Small intestine (tissue), 7 donors: ENCODE data around the gene GDI2. TPM values are rescaled to one million over a fixed set of nuclear protein-coding genes. Genes with fewer than 3 reads are reported as not detected.

Experiments used
- DNase-seq, 2 donors: peaks; one replicate each; pipeline versions ENCODE4 v3.0.0 to v3.0.0-alpha.2; 2013
- FAIRE-seq: peaks from 2 replicates; lab custom pipeline; 2012; peaks lifted over from hg19 to GRCh38; lab: Jason Lieb, UNC
- H3K27ac ChIP-seq, 3 donors: one replicate each; pipeline ENCODE4 v1.5.1; 2013; ENCODE audit warnings: low read length in 2 of 3, mild to moderate bottlenecking in 2 of 3, control low read depth in 1 of 3, inconsistent platforms in 1 of 3, low read depth in 1 of 3, moderate library complexity in 1 of 3
- H3K27me3 ChIP-seq, 3 donors: one replicate each; pipeline ENCODE4 v1.6.1; 2013; ENCODE audit warnings: low read length in 3 of 3, inconsistent platforms in 1 of 3; ENCODE audit not compliant: control insufficient read depth in 3 of 3, insufficient read depth in 3 of 3
- H3K36me3 ChIP-seq, 3 donors: one replicate each; pipeline ENCODE4 v1.6.1; 2013; ENCODE audit warnings: low read length in 3 of 3, inconsistent platforms in 1 of 3, low read depth in 1 of 3, mild to moderate bottlenecking in 1 of 3, moderate library complexity in 1 of 3; ENCODE audit not compliant: control insufficient read depth in 3 of 3, insufficient read depth in 2 of 3
- H3K4me1 ChIP-seq, 3 donors: one replicate each; pipeline ENCODE4 v1.6.1; 2013; ENCODE audit warnings: low read length in 2 of 3, inconsistent platforms in 1 of 3, low read depth in 1 of 3, mild to moderate bottlenecking in 1 of 3, moderate library complexity in 1 of 3; ENCODE audit not compliant: control insufficient read depth in 3 of 3, insufficient read depth in 2 of 3
- H3K4me3 ChIP-seq, 3 donors: one replicate each; pipeline ENCODE4 v1.5.1; 2013; ENCODE audit warnings: low read length in 3 of 3, control low read depth in 1 of 3, inconsistent platforms in 1 of 3, low read depth in 1 of 3, mild to moderate bottlenecking in 1 of 3, moderate library complexity in 1 of 3
- H3K9me3 ChIP-seq, 2 donors: one replicate each; pipeline ENCODE4 v1.6.1; 2013; ENCODE audit warnings: low read depth in 1 of 2, low read length in 1 of 2; ENCODE audit not compliant: control insufficient read depth in 2 of 2, insufficient read depth in 1 of 2
- WGBS, 3 donors: extraction: QIAGEN DNeasy Blood & Tissue Kit; methylation state at CpG; one replicate each; pipeline ENCODE4 v1.1.7; 2013; 5-methylcytosine and 5-hydroxymethylcytosine counted together
- polyA plus RNA-seq, 4 donors: library from polyadenylated mRNA; stranded (reverse) in 3 of 4; unstranded in 1 of 4; fragments of 200-250 nt in 3 of 4; fragments of 120-200 nt in 1 of 4; gene quantifications; one replicate each; pipeline versions ENCODE4 v1.2.1 to v1.2.3, GENCODE V29; 2013
- donor health status: healthy with polysubstance abuse.
- donor health status: control.
- donor health status: control.
- donor health status: Bipolar disorder and iron deficiency.
- donor health status: healthy.

Gene GDI2
- polyA plus RNA-seq, 4 donors: 226 to 322 (median 241) TPM

DNA sequence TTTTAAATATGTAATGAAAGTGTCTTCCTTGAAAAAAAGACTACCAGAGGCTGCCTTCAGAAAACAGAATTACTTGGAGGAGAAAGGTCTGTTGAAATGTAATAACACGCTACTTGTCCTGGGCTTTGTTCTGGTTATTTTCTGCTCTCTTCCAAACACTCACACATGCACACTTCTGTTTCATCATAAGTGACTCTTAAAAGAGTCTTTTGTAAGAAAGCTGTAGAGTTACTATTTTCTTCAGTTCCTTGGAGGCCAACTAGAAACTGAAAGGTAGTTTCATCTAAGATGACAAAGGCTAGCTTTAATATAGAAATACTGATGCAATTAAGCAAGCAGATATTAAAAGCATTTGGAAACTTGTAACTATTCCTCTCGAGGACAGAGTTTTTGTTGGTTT lies 89.5 kb downstream of the GDI2 start:
- H3K27ac ChIP-seq: no peak overlapping the region
- no peaks in the 10 kb centered on the region for H3K9me3 ChIP-seq
- H3K36me3 ChIP-seq: peaks cover 4 to 23% (median 5%) of the 10 kb centered on the region in 3 donors
- no peak overlapping the region for H3K4me3 ChIP-seq
- FAIRE-seq (no peak), DNase-seq (no peak)
- no peaks in the 10 kb centered on the region for H3K4me1 ChIP-seq
- no peaks in the 10 kb centered on the region for H3K27me3 ChIP-seq
- 81 to 91% (median 83%) methylated on average over 2 of the region's 2 CpGs for WGBS, 3 donors

DNA sequence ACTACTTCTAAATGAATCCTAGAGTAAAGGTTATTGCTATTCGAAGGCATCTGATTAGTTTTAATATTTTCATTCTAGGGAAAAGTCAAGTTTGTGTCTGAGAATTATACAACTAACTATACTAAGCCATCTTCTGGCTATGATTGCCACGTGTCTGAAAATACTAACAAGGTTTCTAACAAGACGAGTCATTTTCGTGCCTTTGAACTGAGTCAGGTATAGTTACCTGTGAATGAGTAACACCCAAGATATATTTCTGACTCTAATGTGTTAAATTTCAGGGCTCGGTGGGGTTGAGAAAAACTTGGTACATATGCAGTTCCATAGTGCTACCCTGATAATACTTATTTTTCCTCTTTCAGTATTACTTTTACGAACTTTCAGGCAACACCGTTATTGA lies 93.1 kb downstream of the GDI2 start:
- Histone ChIP-seq H3K9me3 (no peaks in the 10 kb centered on the region), H3K4me1 (no peaks in the 10 kb centered on the region), H3K27me3 (no peaks in the 10 kb centered on the region), H3K4me3 (no peak overlapping the region), H3K27ac (no peak overlapping the region), H3K36me3 (peaks cover 0 to 11% (median 1%) of the 10 kb centered on the region in 3 donors)
- no peak for FAIRE-seq
- no peak for DNase-seq
- WGBS, 3 donors: 93 to 96% (median 94%) methylated on average over 7 of the region's 7 CpGs

DNA sequence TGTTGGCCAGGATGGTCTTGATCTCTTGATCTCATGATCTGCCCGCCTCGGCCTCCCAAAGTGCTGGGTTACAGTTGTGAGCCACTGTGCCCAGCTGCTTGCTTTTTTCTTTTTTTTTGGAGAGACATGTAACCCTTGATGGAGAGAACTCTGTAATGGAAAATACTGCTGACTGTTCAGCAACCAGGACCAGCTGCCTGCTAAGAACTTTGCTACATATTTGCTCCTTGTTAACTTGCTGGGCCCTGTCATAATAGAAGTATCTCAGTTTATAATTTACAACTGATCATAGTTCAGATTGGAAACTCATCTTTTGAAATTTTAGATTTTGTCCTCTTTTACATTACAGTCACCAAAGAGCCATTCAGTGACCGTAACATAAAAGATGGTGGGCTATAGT lies 93.7 kb downstream of the GDI2 start:
- DNase-seq (no peak), FAIRE-seq (no peak)
- Histone ChIP-seq H3K4me1 (no peaks in the 10 kb centered on the region), H3K27me3 (no peaks in the 10 kb centered on the region), H3K4me3 (no peak overlapping the region), H3K27ac (no peak overlapping the region), H3K36me3 (peaks cover 0 to 9% (median 1%) of the 10 kb centered on the region in 3 donors), H3K9me3 (no peaks in the 10 kb centered on the region)
- 87 to 97% (median 89%) methylated on average over 3 of the region's 3 CpGs for WGBS, 3 donors

Other genes with a start within 250 kb of the GDI2 start
- gene ASB13, start 146.8 kb downstream of the GDI2 start, polyA plus RNA-seq: 100 to 1,000 TPM in 2 of 4 donors, 10 to 100 TPM in 2; 29.2 to 155 (median 71.0) TPM
- gene TASOR2, start 128.6 kb downstream of the GDI2 start, polyA plus RNA-seq: 10 to 100 TPM in 2 of 4 donors, 1 to 10 TPM in 2; 5.4 to 22.7 (median 10.6) TPM
- 1 to 10 TPM; 3.2 to 7.4 (median 5.0) TPM for gene ANKRD16, start 76.5 kb upstream of the GDI2 start, polyA plus RNA-seq
- gene FBH1, start 76.8 kb upstream of the GDI2 start, polyA plus RNA-seq: 10 to 100 TPM; 38.8 to 89.9 (median 67.5) TPM
- 10 to 100 TPM in 2 of 4 donors, 1 to 10 TPM in 2; 2.5 to 32.1 (median 12.1) TPM for gene IL15RA, start 164.1 kb upstream of the GDI2 start, polyA plus RNA-seq
- gene IL2RA, start 248.9 kb upstream of the GDI2 start, polyA plus RNA-seq: 1 to 10 TPM in 2 of 4 donors, under 1 TPM in 1, not detected in 1; 0.43 to 2.1 (median 1.1) TPM